C4-2B (cell line): ENCODE results near the gene CTNNA1.

ENCODE experiments used
- CTCF ChIP-seq: fragments of 450-650 bp; conservative IDR thresholded peaks from 2 replicates; pipeline ENCODE4 v1.5.1; 2017; ENCODE audit warnings: mild to moderate bottlenecking
- ZFX ChIP-seq: fragments of 450-650 bp; IDR thresholded peaks from 2 replicates; pipeline ENCODE4 v1.6.1; 2017

DNA sequence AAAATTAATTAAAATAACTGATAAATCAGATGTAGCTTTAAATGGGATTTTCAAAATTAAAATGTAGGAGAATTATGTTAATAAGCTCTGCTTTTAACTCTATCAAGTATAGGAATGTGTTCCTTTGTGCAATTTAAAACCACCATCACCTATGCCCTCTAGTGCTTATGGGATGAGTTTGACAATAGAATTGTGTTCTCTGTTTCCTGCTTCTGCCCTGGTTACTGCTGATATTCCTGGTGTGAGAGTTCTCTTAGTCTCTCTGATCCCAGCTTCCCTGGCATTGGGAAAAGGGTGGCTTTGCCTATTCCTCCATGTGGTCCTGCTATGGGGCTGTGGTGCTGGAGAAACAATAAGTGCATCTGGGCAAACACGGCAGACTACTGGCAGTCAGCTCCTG, 113.8 kb downstream of the CTNNA1 start:
- TF ChIP-seq CTCF (no peak), ZFX (no peak)
